IMR-90 (cell line): ENCODE data around the gene ARID5A.

Experiments used
- FOS ChIP-seq: fragments of 150-350 bp; IDR thresholded peaks from 2 replicates; pipeline ENCODE4 v1.6.1; 2016; ENCODE audit warnings: low read depth, low read length
- MAFK ChIP-seq: IDR thresholded peaks from 2 replicates; pipeline ENCODE4 v1.6.1; 2012; ENCODE audit warnings: low read depth, low read length, improper control_type of control experiment
- NFE2L2 ChIP-seq: fragments of 150-350 bp; IDR thresholded peaks from 2 replicates; pipeline ENCODE4 v1.6.1; 2016; ENCODE audit warnings: low read depth, mild to moderate bottlenecking, low read length
- POLR2A ChIP-seq: IDR thresholded peaks from 2 replicates; pipeline ENCODE4 v1.6.1; 2012; ENCODE audit warnings: mild to moderate bottlenecking, low read depth, low read length
- RFX5 ChIP-seq: IDR thresholded peaks from 2 replicates; pipeline ENCODE4 v1.8.0; 2012; ENCODE audit warnings: low read depth, mild to moderate bottlenecking, low read length, moderate library complexity
- TF ChIP-seq, protein P1 (sequence below): fragments of 150-350 bp; IDR thresholded peaks from 2 replicates; pipeline ENCODE4 v1.6.1; 2017; ENCODE audit warnings: mild to moderate bottlenecking, antibody characterized with exemption, low read length, low read depth
- TF ChIP-seq, protein P2 (sequence below): conservative IDR thresholded peaks from 2 replicates; pipeline ENCODE4 v1.5.1; 2012; ENCODE audit warnings: mild to moderate bottlenecking, low read depth, low read length, improper control_type of control experiment

GRCh38 chr2:96594282-96594681, 57.7 kb downstream of the ARID5A start:
- TF ChIP-seq POLR2A (no peak), MAFK (no peak), FOS (no peak), RFX5 (no peak), NFE2L2 (no peak)
- TF ChIP-seq, protein P1, sequence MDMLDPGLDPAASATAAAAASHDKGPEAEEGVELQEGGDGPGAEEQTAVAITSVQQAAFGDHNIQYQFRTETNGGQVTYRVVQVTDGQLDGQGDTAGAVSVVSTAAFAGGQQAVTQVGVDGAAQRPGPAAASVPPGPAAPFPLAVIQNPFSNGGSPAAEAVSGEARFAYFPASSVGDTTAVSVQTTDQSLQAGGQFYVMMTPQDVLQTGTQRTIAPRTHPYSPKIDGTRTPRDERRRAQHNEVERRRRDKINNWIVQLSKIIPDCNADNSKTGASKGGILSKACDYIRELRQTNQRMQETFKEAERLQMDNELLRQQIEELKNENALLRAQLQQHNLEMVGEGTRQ, result no peak
- TF ChIP-seq, protein P2, sequence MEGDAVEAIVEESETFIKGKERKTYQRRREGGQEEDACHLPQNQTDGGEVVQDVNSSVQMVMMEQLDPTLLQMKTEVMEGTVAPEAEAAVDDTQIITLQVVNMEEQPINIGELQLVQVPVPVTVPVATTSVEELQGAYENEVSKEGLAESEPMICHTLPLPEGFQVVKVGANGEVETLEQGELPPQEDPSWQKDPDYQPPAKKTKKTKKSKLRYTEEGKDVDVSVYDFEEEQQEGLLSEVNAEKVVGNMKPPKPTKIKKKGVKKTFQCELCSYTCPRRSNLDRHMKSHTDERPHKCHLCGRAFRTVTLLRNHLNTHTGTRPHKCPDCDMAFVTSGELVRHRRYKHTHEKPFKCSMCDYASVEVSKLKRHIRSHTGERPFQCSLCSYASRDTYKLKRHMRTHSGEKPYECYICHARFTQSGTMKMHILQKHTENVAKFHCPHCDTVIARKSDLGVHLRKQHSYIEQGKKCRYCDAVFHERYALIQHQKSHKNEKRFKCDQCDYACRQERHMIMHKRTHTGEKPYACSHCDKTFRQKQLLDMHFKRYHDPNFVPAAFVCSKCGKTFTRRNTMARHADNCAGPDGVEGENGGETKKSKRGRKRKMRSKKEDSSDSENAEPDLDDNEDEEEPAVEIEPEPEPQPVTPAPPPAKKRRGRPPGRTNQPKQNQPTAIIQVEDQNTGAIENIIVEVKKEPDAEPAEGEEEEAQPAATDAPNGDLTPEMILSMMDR, result no peak
